HEK293 (cell line): ENCODE results near the gene MRPS22.

Source experiments
- KLF7 ChIP-seq: fragments of 450-650 bp; formaldehyde crosslinking; IDR thresholded peaks from 2 replicates; pipeline ENCODE4 v1.5.1; 2016; ENCODE audit warnings: missing biosample characterization, missing genetic modification characterization, borderline replicate concordance
- TRIM28 ChIP-seq: IDR thresholded peaks from 2 replicates; pipeline ENCODE4 v1.6.1; 2011; ENCODE audit warnings: low read length, control low read depth, borderline replicate concordance
- ZBTB48 ChIP-seq: fragments of 450-650 bp; formaldehyde crosslinking; IDR thresholded peaks from 2 replicates; pipeline ENCODE4 v1.5.1; 2016; ENCODE audit warnings: missing biosample characterization, missing genetic modification characterization
- ZNF121 ChIP-seq: fragments of 450-650 bp; formaldehyde crosslinking; IDR thresholded peaks from 2 replicates; pipeline ENCODE4 v1.5.1; 2016; ENCODE audit warnings: missing biosample characterization, missing genetic modification characterization
- ZNF140 ChIP-seq: fragments of 450-650 bp; formaldehyde crosslinking; IDR thresholded peaks from 2 replicates; pipeline ENCODE4 v1.5.1; 2016; ENCODE audit warnings: missing biosample characterization, missing genetic modification characterization
- ZNF155 ChIP-seq: fragments of 450-650 bp; formaldehyde crosslinking; IDR thresholded peaks from 2 replicates; pipeline ENCODE4 v1.5.1; 2016; ENCODE audit warnings: missing biosample characterization, missing genetic modification characterization
- ZNF16 ChIP-seq: fragments of 450-650 bp; formaldehyde crosslinking; IDR thresholded peaks from 2 replicates; pipeline ENCODE4 v1.5.1; 2016; ENCODE audit warnings: low read depth, missing biosample characterization, missing genetic modification characterization
- ZNF174 ChIP-seq: fragments of 450-650 bp; formaldehyde crosslinking; IDR thresholded peaks from 2 replicates; pipeline ENCODE4 v1.5.0; 2017; ENCODE audit warnings: missing biosample characterization, mild to moderate bottlenecking, missing genetic modification characterization
- ZNF184 ChIP-seq: fragments of 450-650 bp; IDR thresholded peaks from 2 replicates; pipeline ENCODE4 v1.5.1; 2018; ENCODE audit warnings: missing biosample characterization, mild to moderate bottlenecking, missing genetic modification characterization
- ZNF211 ChIP-seq: fragments of 450-650 bp; formaldehyde crosslinking; IDR thresholded peaks from 2 replicates; pipeline ENCODE4 v1.5.1; 2016; ENCODE audit warnings: low read depth, missing biosample characterization, missing genetic modification characterization
- ZNF24 ChIP-seq: fragments of 450-650 bp; formaldehyde crosslinking; IDR thresholded peaks from 2 replicates; pipeline ENCODE4 v1.5.1; 2016; ENCODE audit warnings: missing biosample characterization, missing genetic modification characterization
- ZNF354C ChIP-seq: fragments of 450-650 bp; formaldehyde crosslinking; IDR thresholded peaks from 2 replicates; pipeline ENCODE4 v1.5.1; 2016; ENCODE audit warnings: missing biosample characterization, missing genetic modification characterization, low read depth, borderline replicate concordance
- ZNF366 ChIP-seq: fragments of 450-650 bp; formaldehyde crosslinking; conservative IDR thresholded peaks from 2 replicates; pipeline ENCODE4 v1.5.1; 2016; ENCODE audit warnings: missing biosample characterization, missing genetic modification characterization
- ZNF404 ChIP-seq: fragments of 450-650 bp; formaldehyde crosslinking; IDR thresholded peaks from 2 replicates; pipeline ENCODE4 v1.5.1; 2017; ENCODE audit warnings: missing biosample characterization, missing genetic modification characterization
- ZNF521 ChIP-seq: fragments of 450-650 bp; formaldehyde crosslinking; IDR thresholded peaks from 2 replicates; pipeline ENCODE4 v1.5.1; 2017; ENCODE audit warnings: missing biosample characterization, mild to moderate bottlenecking, missing genetic modification characterization
- ZNF544 ChIP-seq: fragments of 450-650 bp; formaldehyde crosslinking; IDR thresholded peaks from 2 replicates; pipeline ENCODE4 v1.5.0; 2017; ENCODE audit warnings: missing biosample characterization, missing genetic modification characterization
- ZNF548 ChIP-seq: fragments of 450-650 bp; formaldehyde crosslinking; IDR thresholded peaks from 2 replicates; pipeline ENCODE4 v1.5.1; 2016; ENCODE audit warnings: missing biosample characterization, missing genetic modification characterization
- ZNF585B ChIP-seq: fragments of 450-650 bp; formaldehyde crosslinking; IDR thresholded peaks from 2 replicates; pipeline ENCODE4 v1.5.1; 2016; ENCODE audit warnings: missing biosample characterization, missing genetic modification characterization
- ZNF791 ChIP-seq: fragments of 450-650 bp; formaldehyde crosslinking; IDR thresholded peaks from 2 replicates; pipeline ENCODE4 v1.5.1; 2016; ENCODE audit warnings: missing biosample characterization, missing genetic modification characterization
- TF ChIP-seq, protein P1 (sequence below): fragments of 450-650 bp; formaldehyde crosslinking; conservative IDR thresholded peaks from 2 replicates; pipeline ENCODE4 v1.5.1; 2016; ENCODE audit warnings: low read depth, missing biosample characterization, missing genetic modification characterization
- TF ChIP-seq, protein P2 (sequence below): fragments of 450-650 bp; formaldehyde crosslinking; IDR thresholded peaks from 2 replicates; pipeline ENCODE4 v1.5.1; 2016; ENCODE audit warnings: missing biosample characterization, missing genetic modification characterization
- TF ChIP-seq, protein P3 (sequence below): fragments of 450-650 bp; formaldehyde crosslinking; IDR thresholded peaks from 2 replicates; pipeline ENCODE4 v1.5.1; 2016; ENCODE audit warnings: missing biosample characterization, missing genetic modification characterization
- TF ChIP-seq, protein P4 (sequence below): fragments of 450-650 bp; formaldehyde crosslinking; IDR thresholded peaks from 2 replicates; pipeline ENCODE4 v1.5.1; 2016; ENCODE audit warnings: missing biosample characterization, missing genetic modification characterization
- TF ChIP-seq, protein P5 (sequence below): fragments of 450-650 bp; formaldehyde crosslinking; IDR thresholded peaks from 2 replicates; pipeline ENCODE4 v1.5.1; 2016; ENCODE audit warnings: missing biosample characterization, missing genetic modification characterization
- TF ChIP-seq, protein P6 (sequence below): fragments of 450-650 bp; formaldehyde crosslinking; IDR thresholded peaks from 2 replicates; pipeline ENCODE4 v1.5.1; 2017; ENCODE audit warnings: missing biosample characterization, missing genetic modification characterization
- TF ChIP-seq, protein P7 (sequence below): fragments of 450-650 bp; formaldehyde crosslinking; IDR thresholded peaks from 2 replicates; pipeline ENCODE4 v1.5.1; 2016; ENCODE audit warnings: missing biosample characterization, missing genetic modification characterization

The MRPS22 gene

DNA sequence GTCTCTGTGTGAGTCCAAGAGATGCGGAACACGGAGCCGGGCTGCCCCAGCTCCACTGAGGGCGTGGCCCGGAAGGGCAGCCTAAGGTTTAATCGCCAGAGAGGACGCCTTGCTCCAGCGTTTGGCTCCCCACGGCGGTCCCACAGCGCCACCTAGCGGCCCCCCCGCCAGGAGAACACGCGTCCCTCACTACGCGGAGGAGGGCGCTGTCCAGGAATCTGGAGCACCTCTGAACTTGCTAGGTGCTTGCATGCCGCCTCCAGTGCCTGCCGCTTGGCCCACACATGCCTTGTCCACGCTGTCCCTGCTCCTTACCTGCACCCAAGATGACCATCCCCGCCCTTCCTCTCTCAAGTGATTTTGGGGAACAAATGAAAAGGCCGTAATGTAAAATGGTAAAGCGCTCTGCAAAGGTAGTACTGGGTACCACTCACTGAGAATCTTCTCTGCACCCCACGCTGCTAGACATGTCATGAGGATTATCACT, 14.4 kb upstream of the MRPS22 start (continued):
- no peak for TF ChIP-seq ZNF354C (tag by site-specific recombination)
- TF ChIP-seq ZNF791 (tag by site-specific recombination) = no peak
- TF ChIP-seq ZNF155 (tag by site-specific recombination) = no peak
- TF ChIP-seq, protein P1, sequence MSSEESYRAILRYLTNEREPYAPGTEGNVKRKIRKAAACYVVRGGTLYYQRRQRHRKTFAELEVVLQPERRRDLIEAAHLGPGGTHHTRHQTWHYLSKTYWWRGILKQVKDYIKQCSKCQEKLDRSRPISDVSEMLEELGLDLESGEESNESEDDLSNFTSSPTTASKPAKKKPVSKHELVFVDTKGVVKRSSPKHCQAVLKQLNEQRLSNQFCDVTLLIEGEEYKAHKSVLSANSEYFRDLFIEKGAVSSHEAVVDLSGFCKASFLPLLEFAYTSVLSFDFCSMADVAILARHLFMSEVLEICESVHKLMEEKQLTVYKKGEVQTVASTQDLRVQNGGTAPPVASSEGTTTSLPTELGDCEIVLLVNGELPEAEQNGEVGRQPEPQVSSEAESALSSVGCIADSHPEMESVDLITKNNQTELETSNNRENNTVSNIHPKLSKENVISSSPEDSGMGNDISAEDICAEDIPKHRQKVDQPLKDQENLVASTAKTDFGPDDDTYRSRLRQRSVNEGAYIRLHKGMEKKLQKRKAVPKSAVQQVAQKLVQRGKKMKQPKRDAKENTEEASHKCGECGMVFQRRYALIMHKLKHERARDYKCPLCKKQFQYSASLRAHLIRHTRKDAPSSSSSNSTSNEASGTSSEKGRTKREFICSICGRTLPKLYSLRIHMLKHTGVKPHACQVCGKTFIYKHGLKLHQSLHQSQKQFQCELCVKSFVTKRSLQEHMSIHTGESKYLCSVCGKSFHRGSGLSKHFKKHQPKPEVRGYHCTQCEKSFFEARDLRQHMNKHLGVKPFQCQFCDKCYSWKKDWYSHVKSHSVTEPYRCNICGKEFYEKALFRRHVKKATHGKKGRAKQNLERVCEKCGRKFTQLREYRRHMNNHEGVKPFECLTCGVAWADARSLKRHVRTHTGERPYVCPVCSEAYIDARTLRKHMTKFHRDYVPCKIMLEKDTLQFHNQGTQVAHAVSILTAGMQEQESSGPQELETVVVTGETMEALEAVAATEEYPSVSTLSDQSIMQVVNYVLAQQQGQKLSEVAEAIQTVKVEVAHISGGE = no peak
- no peak for TF ChIP-seq ZNF16
- no peak for TF ChIP-seq ZNF121 (tag by site-specific recombination)
- no peak for TF ChIP-seq TRIM28
- no peak for TF ChIP-seq ZNF24 (tag by site-specific recombination)
- TF ChIP-seq, protein P2, sequence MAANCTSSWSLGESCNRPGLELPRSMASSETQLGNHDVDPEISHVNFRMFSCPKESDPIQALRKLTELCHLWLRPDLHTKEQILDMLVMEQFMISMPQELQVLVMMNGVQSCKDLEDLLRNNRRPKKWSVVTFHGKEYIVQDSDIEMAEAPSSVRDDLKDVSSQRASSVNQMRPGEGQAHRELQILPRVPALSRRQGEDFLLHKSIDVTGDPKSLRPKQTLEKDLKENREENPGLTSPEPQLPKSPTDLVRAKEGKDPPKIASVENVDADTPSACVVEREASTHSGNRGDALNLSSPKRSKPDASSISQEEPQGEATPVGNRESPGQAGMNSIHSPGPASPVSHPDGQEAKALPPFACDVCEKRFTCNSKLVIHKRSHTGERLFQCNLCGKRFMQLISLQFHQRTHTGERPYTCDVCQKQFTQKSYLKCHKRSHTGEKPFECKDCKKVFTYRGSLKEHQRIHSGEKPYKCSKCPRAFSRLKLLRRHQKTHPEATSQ (tag by site-specific recombination) = no peak
- TF ChIP-seq ZNF521 (tag by site-specific recombination) = no peak
- TF ChIP-seq, protein P3, sequence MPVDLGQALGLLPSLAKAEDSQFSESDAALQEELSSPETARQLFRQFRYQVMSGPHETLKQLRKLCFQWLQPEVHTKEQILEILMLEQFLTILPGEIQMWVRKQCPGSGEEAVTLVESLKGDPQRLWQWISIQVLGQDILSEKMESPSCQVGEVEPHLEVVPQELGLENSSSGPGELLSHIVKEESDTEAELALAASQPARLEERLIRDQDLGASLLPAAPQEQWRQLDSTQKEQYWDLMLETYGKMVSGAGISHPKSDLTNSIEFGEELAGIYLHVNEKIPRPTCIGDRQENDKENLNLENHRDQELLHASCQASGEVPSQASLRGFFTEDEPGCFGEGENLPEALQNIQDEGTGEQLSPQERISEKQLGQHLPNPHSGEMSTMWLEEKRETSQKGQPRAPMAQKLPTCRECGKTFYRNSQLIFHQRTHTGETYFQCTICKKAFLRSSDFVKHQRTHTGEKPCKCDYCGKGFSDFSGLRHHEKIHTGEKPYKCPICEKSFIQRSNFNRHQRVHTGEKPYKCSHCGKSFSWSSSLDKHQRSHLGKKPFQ = no peak
- TF ChIP-seq, protein P4, sequence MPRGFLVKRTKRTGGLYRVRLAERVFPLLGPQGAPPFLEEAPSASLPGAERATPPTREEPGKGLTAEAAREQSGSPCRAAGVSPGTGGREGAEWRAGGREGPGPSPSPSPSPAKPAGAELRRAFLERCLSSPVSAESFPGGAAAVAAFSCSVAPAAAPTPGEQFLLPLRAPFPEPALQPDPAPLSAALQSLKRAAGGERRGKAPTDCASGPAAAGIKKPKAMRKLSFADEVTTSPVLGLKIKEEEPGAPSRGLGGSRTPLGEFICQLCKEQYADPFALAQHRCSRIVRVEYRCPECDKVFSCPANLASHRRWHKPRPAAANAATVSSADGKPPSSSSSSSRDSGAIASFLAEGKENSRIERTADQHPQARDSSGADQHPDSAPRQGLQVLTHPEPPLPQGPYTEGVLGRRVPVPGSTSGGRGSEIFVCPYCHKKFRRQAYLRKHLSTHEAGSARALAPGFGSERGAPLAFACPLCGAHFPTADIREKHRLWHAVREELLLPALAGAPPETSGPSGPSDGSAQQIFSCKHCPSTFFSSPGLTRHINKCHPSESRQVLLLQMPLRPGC (tag by site-specific recombination) = 0 out of 2 replicates have a peak, but pooled peaks have one; percentile 30
- TF ChIP-seq, protein P5, sequence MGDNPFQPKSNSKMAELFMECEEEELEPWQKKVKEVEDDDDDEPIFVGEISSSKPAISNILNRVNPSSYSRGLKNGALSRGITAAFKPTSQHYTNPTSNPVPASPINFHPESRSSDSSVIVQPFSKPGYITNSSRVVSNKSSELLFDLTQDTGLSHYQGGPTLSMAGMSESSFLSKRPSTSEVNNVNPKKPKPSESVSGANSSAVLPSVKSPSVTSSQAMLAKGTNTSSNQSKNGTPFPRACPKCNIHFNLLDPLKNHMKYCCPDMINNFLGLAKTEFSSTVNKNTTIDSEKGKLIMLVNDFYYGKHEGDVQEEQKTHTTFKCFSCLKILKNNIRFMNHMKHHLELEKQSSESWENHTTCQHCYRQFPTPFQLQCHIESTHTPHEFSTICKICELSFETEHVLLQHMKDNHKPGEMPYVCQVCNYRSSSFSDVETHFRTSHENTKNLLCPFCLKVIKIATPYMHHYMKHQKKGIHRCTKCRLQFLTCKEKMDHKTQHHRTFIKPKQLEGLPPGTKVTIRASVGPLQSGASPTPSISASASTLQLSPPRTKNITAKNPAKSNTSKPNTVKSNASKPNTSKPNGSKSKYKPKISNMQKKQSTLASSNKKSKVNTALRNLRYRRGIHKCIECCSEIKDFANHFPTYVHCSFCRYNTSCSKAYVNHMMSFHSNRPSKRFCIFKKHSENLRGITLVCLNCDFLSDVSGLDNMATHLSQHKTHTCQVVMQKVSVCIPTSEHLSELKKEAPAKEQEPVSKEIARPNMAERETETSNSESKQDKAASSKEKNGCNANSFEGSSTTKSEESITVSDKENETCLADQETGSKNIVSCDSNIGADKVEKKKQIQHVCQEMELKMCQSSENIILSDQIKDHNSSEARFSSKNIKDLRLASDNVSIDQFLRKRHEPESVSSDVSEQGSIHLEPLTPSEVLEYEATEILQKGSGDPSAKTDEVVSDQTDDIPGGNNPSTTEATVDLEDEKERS (tag by site-specific recombination) = no peak
- TF ChIP-seq, protein P6, sequence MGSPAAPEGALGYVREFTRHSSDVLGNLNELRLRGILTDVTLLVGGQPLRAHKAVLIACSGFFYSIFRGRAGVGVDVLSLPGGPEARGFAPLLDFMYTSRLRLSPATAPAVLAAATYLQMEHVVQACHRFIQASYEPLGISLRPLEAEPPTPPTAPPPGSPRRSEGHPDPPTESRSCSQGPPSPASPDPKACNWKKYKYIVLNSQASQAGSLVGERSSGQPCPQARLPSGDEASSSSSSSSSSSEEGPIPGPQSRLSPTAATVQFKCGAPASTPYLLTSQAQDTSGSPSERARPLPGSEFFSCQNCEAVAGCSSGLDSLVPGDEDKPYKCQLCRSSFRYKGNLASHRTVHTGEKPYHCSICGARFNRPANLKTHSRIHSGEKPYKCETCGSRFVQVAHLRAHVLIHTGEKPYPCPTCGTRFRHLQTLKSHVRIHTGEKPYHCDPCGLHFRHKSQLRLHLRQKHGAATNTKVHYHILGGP (tag by site-specific recombination) = peak; percentile 52; the same call in 1 of the 2 replicates
- no peak for TF ChIP-seq ZBTB48 (tag by site-specific recombination)
- TF ChIP-seq ZNF211 (tag by site-specific recombination) = no peak
- TF ChIP-seq ZNF140 (tag by site-specific recombination) = no peak
- TF ChIP-seq ZNF184 (tag by site-specific recombination) = no peak
- no peak for TF ChIP-seq ZNF544 (tag by site-specific recombination)
- TF ChIP-seq, protein P7, sequence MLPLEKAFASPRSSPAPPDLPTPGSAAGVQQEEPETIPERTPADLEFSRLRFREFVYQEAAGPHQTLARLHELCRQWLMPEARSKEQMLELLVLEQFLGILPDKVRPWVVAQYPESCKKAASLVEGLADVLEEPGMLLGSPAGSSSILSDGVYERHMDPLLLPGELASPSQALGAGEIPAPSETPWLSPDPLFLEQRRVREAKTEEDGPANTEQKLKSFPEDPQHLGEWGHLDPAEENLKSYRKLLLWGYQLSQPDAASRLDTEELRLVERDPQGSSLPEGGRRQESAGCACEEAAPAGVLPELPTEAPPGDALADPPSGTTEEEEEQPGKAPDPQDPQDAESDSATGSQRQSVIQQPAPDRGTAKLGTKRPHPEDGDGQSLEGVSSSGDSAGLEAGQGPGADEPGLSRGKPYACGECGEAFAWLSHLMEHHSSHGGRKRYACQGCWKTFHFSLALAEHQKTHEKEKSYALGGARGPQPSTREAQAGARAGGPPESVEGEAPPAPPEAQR (tag by site-specific recombination) = no peak
- no peak for TF ChIP-seq ZNF585B (tag by site-specific recombination)
- no peak for TF ChIP-seq ZNF366 (tag by site-specific recombination)
- peak; percentile 64; the same call in 1 of the 2 replicates for TF ChIP-seq KLF7 (tag by site-specific recombination)
- no peak for TF ChIP-seq ZNF174 (tag by site-specific recombination)
- no peak for TF ChIP-seq ZNF548
- no peak for TF ChIP-seq ZNF404 (tag by site-specific recombination)
